GM12873 (cell line): ENCODE results near the gene DYNLL2.

Source experiments
- CTCF ChIP-seq: IDR thresholded peaks from 2 replicates; pipeline ENCODE4 v1.5.1; 2012; ENCODE audit warnings: low read depth, mild to moderate bottlenecking, moderate library complexity, low read length, control low read depth; ENCODE audit not compliant: insufficient read depth; ENCODE audit errors: missing control alignments

The DYNLL2 gene

GRCh38 chr17:58086953-58087352 is 3.7 kb downstream of the DYNLL2 start:
- TF ChIP-seq CTCF, result no peak

GRCh38 chr17:58088624-58089023 is 5.4 kb downstream of the DYNLL2 start:
- TF ChIP-seq CTCF, result no peak

- TF ChIP-seq CTCF, result no peak
These were observed 5.9 kb downstream of the DYNLL2 start for GRCh38 chr17:58089111-58089510.

GRCh38 chr17:58091024-58091567 is 7.9 kb downstream of the DYNLL2 start:
- TF ChIP-seq CTCF, result no peak

- no peak for TF ChIP-seq CTCF
These were observed 9.0 kb downstream of the DYNLL2 start for GRCh38 chr17:58092101-58092796.

GRCh38 chr17:58092797-58093385 is 9.7 kb downstream of the DYNLL2 start:
- TF ChIP-seq CTCF, result no peak

- TF ChIP-seq CTCF, result no peak
These were observed 10.9 kb downstream of the DYNLL2 start for GRCh38 chr17:58094118-58094517.
